ENCODE data around the gene ZSCAN26. TPM values are rescaled to one million over a fixed set of nuclear protein-coding genes. Genes with fewer than 3 reads are reported as not detected.

Gene ZSCAN26
- total RNA-seq, 1 donor, result 21.6 TPM

GRCh38 chr6:28243946-28244345 lies 23.0 kb upstream of the ZSCAN26 start:
- H3K4me3 ChIP-seq (ENCODE audit: low read depth, low read length), result no peak overlapping the region
- no peak for DNase-seq (ENCODE audit: low read depth)
- TF ChIP-seq CTCF (IDR thresholded peaks at IDR 0.05; ENCODE audit: insufficient read depth, low read depth, low read length), result no peak

GRCh38 chr6:28245206-28245941 lies 21.6 kb upstream of the ZSCAN26 start:
- DNase-seq (ENCODE audit: low read depth), result no peak
- no peak overlapping the region for H3K4me3 ChIP-seq (ENCODE audit: low read depth, low read length)
- no peak for TF ChIP-seq CTCF (IDR thresholded peaks at IDR 0.05; ENCODE audit: insufficient read depth, low read depth, low read length)

DNA sequence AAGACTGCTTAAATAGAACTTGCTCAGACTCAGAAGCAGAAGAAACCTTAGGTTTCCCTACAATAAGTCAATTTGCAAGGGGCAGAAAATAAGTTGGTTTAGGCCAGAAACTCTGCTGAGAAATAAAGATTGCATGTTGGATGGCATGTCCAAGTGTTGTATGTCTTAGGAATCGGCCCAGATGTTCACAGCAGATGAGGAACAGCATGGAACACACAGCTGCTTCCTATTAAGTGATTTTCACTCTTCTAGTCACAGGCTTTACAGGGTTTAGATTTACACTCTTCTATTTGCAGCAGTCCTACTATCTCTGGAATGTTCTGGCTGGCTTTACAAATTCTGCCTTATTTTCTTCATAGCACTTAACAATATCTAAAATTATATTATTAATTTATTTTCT lies 18.0 kb upstream of the ZSCAN26 start:
- DNase-seq (ENCODE audit: low read depth), result no peak
- TF ChIP-seq CTCF (IDR thresholded peaks at IDR 0.05; ENCODE audit: insufficient read depth, low read depth, low read length), result no peak
- no peak overlapping the region for H3K4me3 ChIP-seq (ENCODE audit: low read depth, low read length)

GRCh38 chr6:28250747-28251146 lies 16.2 kb upstream of the ZSCAN26 start:
- peak overlapping the region; percentile 71 for H3K4me3 ChIP-seq (ENCODE audit: low read depth, low read length)
- no peak for DNase-seq (ENCODE audit: low read depth)
- no peak for TF ChIP-seq CTCF (IDR thresholded peaks at IDR 0.05; ENCODE audit: insufficient read depth, low read depth, low read length)

DNA sequence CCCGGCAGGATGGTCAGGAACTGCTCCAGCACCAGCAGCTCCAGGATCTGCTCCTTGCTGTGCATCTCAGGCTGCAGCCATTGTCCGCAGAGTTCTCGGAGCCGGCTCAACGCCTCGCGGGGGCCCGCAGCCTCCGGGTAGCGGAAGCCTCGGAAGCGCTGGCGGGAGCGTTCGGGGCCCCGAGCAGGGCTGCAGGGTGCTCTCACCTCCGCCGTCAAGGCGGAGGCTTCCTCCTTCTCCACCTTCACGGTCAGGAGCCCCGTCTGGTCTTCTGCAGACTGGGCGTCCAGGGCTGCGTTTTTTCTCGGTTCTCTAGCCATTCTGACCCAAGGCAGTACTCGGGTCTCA lies 15.3 kb upstream of the ZSCAN26 start:
- DNase-seq (ENCODE audit: low read depth), result no peak
- H3K4me3 ChIP-seq (ENCODE audit: low read depth, low read length), result peak overlapping the region; percentile 71
- no peak for TF ChIP-seq CTCF (IDR thresholded peaks at IDR 0.05; ENCODE audit: insufficient read depth, low read depth, low read length)

- peak; percentile 90 for DNase-seq (ENCODE audit: low read depth)
- peak within 1 kb of the TSS; percentile 71 for H3K4me3 ChIP-seq (ENCODE audit: low read depth, low read length)
- no peak for TF ChIP-seq CTCF (IDR thresholded peaks at IDR 0.05; ENCODE audit: insufficient read depth, low read depth, low read length)
Measured at GRCh38 chr6:28252009-28252975, 14.7 kb upstream of the ZSCAN26 start, which contains the start of gene ZKSCAN4. Gene ZKSCAN4, minus strand, starts transcription at chr6:28252269. Its CDS starts 289 bp downstream, at chr6:28251980.
